HEK293T (cell line): Measurements from ENCODE around the gene ZNF331.

Source experiments
- CTCF ChIA-PET: fragments of 350-600 bp; formaldehyde crosslinking; extraction: SDS; loops from one replicate; lab custom pipeline; 2021; ENCODE audit warnings: antibody characterized with exemption, inconsistent platforms; lab: Yijun Ruan, JAX
- POLR2A ChIA-PET: fragments of 350-600 bp; formaldehyde crosslinking; extraction: SDS; loops from one replicate; lab custom pipeline; 2020; ENCODE audit warnings: antibody characterized with exemption, inconsistent platforms; lab: Yijun Ruan, JAX
- DNase-seq: peaks from one replicate; pipeline ENCODE4 v3.0.0; 2012; ENCODE audit warnings: mixed read lengths; ENCODE audit errors: extremely low spot score
- ARNT ChIP-seq: fragments of 450-650 bp; IDR thresholded peaks from 2 replicates; pipeline ENCODE4 v1.6.1; 2017; ENCODE audit warnings: mild to moderate bottlenecking
- BHLHE40 ChIP-seq: fragments of 450-650 bp; IDR thresholded peaks from 2 replicates; pipeline ENCODE4 v1.6.1; 2016; ENCODE audit warnings: mild to moderate bottlenecking, moderate library complexity, borderline replicate concordance
- CTBP1 ChIP-seq: fragments of 450-650 bp; IDR thresholded peaks from 2 replicates; pipeline ENCODE4 v1.6.1; 2016; ENCODE audit warnings: borderline replicate concordance
- ELF4 ChIP-seq: fragments of 450-650 bp; IDR thresholded peaks from 2 replicates; pipeline ENCODE4 v1.6.1; 2017; ENCODE audit warnings: antibody characterized with exemption
- FOXA1 ChIP-seq: fragments of 450-650 bp; IDR thresholded peaks from 2 replicates; pipeline ENCODE4 v1.6.1; 2016; ENCODE audit warnings: mild to moderate bottlenecking
- FOXK2 ChIP-seq: fragments of 450-650 bp; IDR thresholded peaks from 2 replicates; pipeline ENCODE4 v1.6.1; 2016; ENCODE audit warnings: mild to moderate bottlenecking
- FOXM1 ChIP-seq: fragments of 450-650 bp; IDR thresholded peaks from 2 replicates; pipeline ENCODE4 v1.6.1; 2017; ENCODE audit warnings: mild to moderate bottlenecking, borderline replicate concordance
- HDGF ChIP-seq: fragments of 450-650 bp; IDR thresholded peaks from 2 replicates; pipeline ENCODE4 v1.6.1; 2017; ENCODE audit warnings: antibody characterized with exemption, borderline replicate concordance
- L3MBTL2 ChIP-seq: fragments of 450-650 bp; conservative IDR thresholded peaks from 2 replicates; pipeline ENCODE4 v1.6.1; 2016; ENCODE audit warnings: mild to moderate bottlenecking
- LEF1 ChIP-seq: fragments of 450-650 bp; IDR thresholded peaks from 2 replicates; pipeline ENCODE4 v1.6.1; 2017; ENCODE audit warnings: mild to moderate bottlenecking, borderline replicate concordance
- NFRKB ChIP-seq: fragments of 450-650 bp; IDR thresholded peaks from 2 replicates; pipeline ENCODE4 v1.6.1; 2016; ENCODE audit warnings: mild to moderate bottlenecking, moderate library complexity
- SP1 ChIP-seq: fragments of 450-650 bp; IDR thresholded peaks from 2 replicates; pipeline ENCODE4 v1.6.1; 2017
- SUZ12 ChIP-seq: fragments of 450-650 bp; IDR thresholded peaks from 2 replicates; pipeline ENCODE4 v1.6.1; 2016; ENCODE audit warnings: mild to moderate bottlenecking
- TARDBP ChIP-seq: fragments of 450-650 bp; IDR thresholded peaks from 2 replicates; pipeline ENCODE4 v1.6.1; 2016
- ZNF384 ChIP-seq: fragments of 450-650 bp; IDR thresholded peaks from 2 replicates; pipeline ENCODE4 v1.6.1; 2016
- TF ChIP-seq, protein P1 (sequence below): fragments of 450-650 bp; IDR thresholded peaks from 2 replicates; pipeline ENCODE4 v1.6.1; 2016

Gene ZNF331

DNA sequence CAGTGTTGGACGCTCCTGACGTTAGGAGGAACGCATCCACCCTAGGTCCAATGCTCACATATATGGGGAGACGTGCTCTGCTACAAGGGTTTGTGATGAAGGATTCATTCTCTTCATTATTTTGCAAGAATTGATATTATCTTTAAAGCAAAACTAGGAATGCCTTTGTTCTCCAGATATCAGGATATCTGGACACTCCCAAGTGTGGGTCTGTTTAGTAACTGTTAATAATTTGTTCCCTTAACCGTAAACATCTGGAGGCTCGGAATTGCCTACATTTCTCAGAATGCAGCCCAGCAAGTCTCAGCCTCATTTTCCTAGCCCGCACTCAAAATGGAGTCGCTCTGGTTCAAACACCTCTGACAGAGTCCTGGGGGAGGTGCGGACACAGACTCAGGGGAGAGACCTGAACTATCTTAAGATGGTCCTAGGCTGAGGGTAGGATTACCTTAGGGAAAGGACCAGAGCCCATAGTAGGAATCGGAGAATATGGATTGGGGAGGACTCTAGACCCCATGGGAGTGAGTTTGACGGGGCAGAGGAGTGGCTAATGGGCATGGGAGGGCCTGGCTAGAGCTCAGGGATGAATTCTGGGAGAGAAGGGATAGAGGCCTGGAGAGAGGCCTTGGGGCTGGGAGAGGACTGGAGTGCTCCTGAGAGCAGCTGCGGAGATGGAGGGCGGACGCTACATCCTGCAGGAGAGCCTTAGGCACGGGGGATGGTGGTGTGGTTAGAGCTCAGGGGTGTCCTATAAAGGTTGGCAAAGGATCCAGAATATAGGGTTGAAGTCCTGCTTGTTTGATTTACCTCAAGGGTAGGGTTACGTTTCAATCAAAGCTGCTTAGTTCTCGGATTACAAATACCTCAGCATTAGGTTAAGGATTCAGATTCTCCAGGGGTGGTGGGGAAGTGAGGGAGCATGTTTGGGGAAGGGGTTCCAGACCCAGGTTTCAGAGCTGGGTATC, 43.2 kb downstream of the ZNF331 start:
- TF ChIP-seq ZNF384, result no peak
- DNase-seq, result no peak
- ChIA-PET CTCF (no interaction called here), POLR2A (no interaction called here)

DNA sequence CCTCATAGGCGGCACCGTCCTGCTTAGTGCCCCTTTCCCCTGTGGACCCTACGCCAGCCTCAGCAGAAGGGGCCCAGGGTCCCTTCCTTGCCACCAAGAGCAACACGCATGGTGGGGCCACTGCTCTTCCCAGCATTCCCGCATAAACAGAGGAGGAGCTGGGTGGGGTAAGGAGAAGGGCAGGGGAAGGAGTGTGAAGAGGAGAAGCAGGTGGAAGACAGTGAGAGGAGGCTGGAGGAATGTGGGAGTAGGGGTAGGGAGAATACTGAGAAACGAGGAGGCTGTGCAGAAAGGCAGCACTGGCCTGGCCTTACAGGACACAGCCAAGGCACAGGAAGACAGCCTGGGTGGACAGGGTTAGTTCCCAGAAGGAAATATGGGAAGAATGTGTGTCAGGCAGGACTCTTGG, 43.9 kb downstream of the ZNF331 start:
- no peak for TF ChIP-seq ZNF384
- TF ChIP-seq CTBP1, result no peak
- no peak for TF ChIP-seq ARNT
- no peak for TF ChIP-seq L3MBTL2
- TF ChIP-seq FOXA1, result no peak
- no peak for TF ChIP-seq SP1
- TF ChIP-seq HDGF, result no peak
- TF ChIP-seq SUZ12, result no peak
- TF ChIP-seq LEF1, result no peak
- TF ChIP-seq NFRKB, result no peak
- TF ChIP-seq FOXM1, result no peak
- no peak for TF ChIP-seq TARDBP
- no peak for TF ChIP-seq ELF4
- TF ChIP-seq, protein P1, sequence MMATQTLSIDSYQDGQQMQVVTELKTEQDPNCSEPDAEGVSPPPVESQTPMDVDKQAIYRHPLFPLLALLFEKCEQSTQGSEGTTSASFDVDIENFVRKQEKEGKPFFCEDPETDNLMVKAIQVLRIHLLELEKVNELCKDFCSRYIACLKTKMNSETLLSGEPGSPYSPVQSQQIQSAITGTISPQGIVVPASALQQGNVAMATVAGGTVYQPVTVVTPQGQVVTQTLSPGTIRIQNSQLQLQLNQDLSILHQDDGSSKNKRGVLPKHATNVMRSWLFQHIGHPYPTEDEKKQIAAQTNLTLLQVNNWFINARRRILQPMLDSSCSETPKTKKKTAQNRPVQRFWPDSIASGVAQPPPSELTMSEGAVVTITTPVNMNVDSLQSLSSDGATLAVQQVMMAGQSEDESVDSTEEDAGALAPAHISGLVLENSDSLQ, result no peak
- no peak for TF ChIP-seq BHLHE40
- no peak for TF ChIP-seq FOXK2
- ChIA-PET POLR2A (no interaction called here), CTCF (no interaction called here)
- no peak for DNase-seq

DNA sequence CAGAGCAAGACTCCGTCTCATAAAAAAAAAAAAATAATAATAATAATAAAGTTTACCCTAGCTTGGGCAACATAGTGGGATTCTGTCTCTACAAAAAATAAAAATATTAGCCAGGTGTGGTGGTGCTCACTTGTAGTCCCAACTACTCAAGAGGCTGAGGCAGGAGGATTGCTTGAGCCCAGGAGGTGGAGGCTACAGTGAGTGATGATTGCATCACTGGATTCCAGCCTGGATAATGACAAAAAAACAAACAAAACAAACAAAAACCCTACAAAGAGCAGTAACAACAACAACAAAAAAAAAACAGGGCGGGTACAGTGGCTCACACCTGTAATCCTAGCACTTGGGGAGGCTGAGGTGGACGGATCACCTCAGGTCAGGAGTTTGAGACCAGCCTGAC, 45.2 kb downstream of the ZNF331 start:
- DNase-seq, result no peak
- CTCF ChIA-PET, result no interaction called here
- POLR2A ChIA-PET, result interaction anchor here (0.6 kb wide), 1 partner anchor 491 kb away, joined by 3 read pairs; no protein-coding TSS in a partner anchor
- TF ChIP-seq BHLHE40 (no peak), ELF4 (no peak), HDGF (no peak), ZNF384 (no peak), FOXA1 (no peak), TARDBP (no peak), SUZ12 (no peak), ARNT (no peak), SP1 (no peak), CTBP1 (no peak), NFRKB (no peak), FOXM1 (no peak), LEF1 (no peak)
- TF ChIP-seq, protein P1, result no peak

DNA sequence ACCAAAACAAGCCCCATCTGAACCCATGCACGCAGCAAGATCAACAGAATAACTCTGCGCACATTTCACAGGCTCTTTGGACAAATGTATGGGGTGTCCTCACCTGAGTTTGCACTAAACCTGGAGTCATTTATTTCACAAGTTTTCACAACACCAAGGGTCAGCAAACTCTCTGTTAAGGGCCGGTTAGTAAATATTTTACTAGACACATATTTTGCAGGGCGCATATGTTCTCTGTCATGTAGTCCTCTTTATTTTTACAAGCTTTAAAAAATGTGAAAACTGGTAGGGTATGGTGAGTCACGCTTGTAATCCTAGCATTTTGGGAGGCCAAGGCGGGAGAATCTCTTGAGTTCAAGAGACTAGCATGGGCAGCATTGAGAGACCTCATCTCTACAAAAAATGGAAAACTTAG, 48.3 kb downstream of the ZNF331 start:
- TF ChIP-seq FOXK2 (no peak), ZNF384 (no peak), L3MBTL2 (no peak), SUZ12 (no peak), TARDBP (no peak), ELF4 (no peak), FOXA1 (no peak), LEF1 (no peak), CTBP1 (no peak), SP1 (no peak), FOXM1 (no peak), HDGF (no peak), NFRKB (no peak), ARNT (no peak), BHLHE40 (no peak)
- TF ChIP-seq, protein P1, result no peak
- CTCF ChIA-PET, result no interaction called here
- no peak for DNase-seq
- POLR2A ChIA-PET, result no interaction called here

DNA sequence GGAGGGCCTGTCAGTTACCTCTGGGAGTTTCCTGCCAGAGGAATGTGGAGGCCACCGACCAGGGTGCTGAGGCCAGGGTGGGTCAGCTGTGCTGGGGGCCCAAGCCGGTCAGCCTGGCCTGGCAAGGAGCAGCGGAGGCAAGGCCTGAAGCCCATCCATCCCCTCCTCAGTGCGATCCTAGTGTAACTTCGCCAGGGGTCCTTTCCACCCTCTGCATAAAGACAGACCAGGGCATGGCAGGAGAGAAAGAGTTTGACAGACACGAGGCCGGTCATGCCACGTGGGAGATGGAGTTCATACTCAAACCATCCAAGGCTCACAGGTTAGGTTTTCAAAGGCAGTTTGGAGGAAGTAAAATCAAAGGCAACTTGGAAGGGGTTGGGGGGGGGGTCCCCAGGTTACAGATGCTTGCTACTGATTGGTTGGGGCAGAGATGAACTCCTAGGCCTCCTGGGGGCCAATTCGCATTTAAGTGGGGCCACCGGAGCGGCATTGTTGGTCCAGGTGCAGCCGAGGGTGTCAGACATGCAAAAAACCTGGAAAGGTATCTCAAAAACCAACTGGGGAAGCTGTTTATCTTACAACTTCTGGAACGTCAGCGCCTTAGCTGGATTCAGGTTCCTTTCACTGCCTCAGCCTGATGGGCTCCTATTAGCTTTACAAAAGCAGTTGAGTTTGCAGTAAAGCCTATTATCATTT, 57.0 kb downstream of the ZNF331 start:
- TF ChIP-seq NFRKB, result no peak
- no peak for TF ChIP-seq CTBP1
- no peak for TF ChIP-seq SUZ12
- no peak for TF ChIP-seq ZNF384
- TF ChIP-seq FOXK2, result no peak
- TF ChIP-seq ARNT, result no peak
- no peak for TF ChIP-seq FOXA1
- no peak for TF ChIP-seq ELF4
- no peak for TF ChIP-seq BHLHE40
- TF ChIP-seq HDGF, result no peak
- TF ChIP-seq TARDBP, result no peak
- no peak for TF ChIP-seq FOXM1
- no peak for TF ChIP-seq LEF1
- POLR2A ChIA-PET, result no interaction called here

More for the DNA sequence above, 57.0 kb downstream of the ZNF331 start:
- no peak for DNase-seq
- CTCF ChIA-PET, result no interaction called here
